ENCODE results near the gene STEAP3. TPM values are rescaled to one million over a fixed set of nuclear protein-coding genes. Genes with fewer than 3 reads are reported as not detected.

Gene STEAP3
- total RNA-seq, 1 experiment from 2014 or later: 32.3 TPM

DNA sequence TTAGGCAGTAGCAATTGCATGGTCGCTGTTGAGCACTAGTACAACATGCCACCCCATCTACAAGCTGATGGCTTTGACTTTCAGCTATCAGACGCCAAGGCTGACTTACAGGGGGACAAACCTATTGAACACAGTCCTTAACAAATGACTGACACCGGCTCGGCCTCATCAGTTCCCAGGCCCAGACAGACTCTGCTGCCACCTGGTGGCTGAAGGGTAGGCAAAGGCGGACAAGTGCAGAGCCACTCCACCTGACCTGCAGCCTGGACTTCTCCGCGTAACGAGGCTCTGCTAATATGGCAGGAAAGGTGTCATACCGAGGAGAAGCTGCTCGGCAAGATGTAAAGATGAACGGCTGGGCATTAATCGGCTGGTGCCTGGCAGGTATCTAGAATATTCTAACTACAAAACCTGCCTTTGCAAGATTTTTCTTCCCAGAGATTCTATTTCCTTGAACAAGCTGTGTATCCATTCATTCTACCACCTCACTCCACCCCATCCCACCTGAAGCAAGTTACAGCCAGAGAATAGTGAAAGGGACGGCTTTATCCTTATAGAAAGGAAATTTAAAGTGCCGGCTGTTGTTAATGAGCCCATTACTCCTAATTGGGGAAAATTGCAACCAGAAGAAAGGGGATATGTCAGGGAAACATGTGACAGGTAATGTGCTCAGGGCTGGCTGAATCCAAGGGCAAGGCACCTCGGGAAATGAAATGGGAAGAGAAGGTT lies 67.4 kb downstream of the STEAP3 start:
- Histone ChIP-seq H2AFZ (ENCODE audit: low read depth, low read length, poor library complexity, severe bottlenecking) (no peak overlapping the region), H3K9me2 (ENCODE audit: insufficient read depth) (no peaks in the 10 kb centered on the region), H3K36me3 (ENCODE audit: control insufficient read depth in 1 of 2, insufficient read depth in 2 of 2, low read length in 2 of 2) (no peaks in the 10 kb centered on the region), H3K4me3 (replicated peaks in 1 of 2; ENCODE audit: low read depth in 1 of 2, low read length in 2 of 2) (no peak overlapping the region), H3K9ac (ENCODE audit: low read length) (no peak overlapping the region), H3K9me3 (ENCODE audit: control insufficient read depth in 1 of 2, insufficient read depth in 1 of 2, low read depth in 1 of 2, low read length in 2 of 2) (no peaks in the 10 kb centered on the region), H3K79me2 (ENCODE audit: insufficient read depth, low read length) (no peaks in the 10 kb centered on the region), H3K27me3 (ENCODE audit: insufficient read depth, low read length) (no peaks in the 10 kb centered on the region), H3K4me2 (ENCODE audit: low read length) (peak overlapping the region; percentile 37), H3K27ac (ENCODE audit: low read depth, low read length) (no peak overlapping the region), H4K20me1 (ENCODE audit: insufficient read depth) (no peaks in the 10 kb centered on the region), H3K4me1 (ENCODE audit: control insufficient read depth in 1 of 2, insufficient read depth in 2 of 2, low read length in 2 of 2) (peaks cover 0 to 9% of the 10 kb centered on the region in 2 experiments; a peak in 1 of 4 replicates)
- ChIA-PET POLR2A (no interaction called here), RAD21 (ENCODE audit: low non-redundant PET in 1 of 2, low total read pairs in 2 of 2, uncharacterized antibody in 2 of 2, unreplicated experiment in 2 of 2) (interaction anchor here (0.7 to 1.5 kb wide), 3 partner anchors 57 to 82 kb away, joined by 3 to 6 read pairs (median 4); partner anchors contain the start of gene STEAP3 (in 1 of the 2)), CTCF (interaction anchor here (0.6 to 2.5 kb wide), 16 partner anchors 9 to 409 kb away, joined by 3 to 12 read pairs (median 4); no protein-coding TSS in a partner anchor)
- BruUV-seq (replicated peaks): no TSS peak
- DNase-seq (ENCODE audit: low read depth, low spot score) (peak; percentile 69), ATAC-seq (peak; percentile 100)
- TF ChIP-seq ZFX (IDR thresholded peaks at IDR 0.05): no peak
- TF ChIP-seq, protein P1, sequence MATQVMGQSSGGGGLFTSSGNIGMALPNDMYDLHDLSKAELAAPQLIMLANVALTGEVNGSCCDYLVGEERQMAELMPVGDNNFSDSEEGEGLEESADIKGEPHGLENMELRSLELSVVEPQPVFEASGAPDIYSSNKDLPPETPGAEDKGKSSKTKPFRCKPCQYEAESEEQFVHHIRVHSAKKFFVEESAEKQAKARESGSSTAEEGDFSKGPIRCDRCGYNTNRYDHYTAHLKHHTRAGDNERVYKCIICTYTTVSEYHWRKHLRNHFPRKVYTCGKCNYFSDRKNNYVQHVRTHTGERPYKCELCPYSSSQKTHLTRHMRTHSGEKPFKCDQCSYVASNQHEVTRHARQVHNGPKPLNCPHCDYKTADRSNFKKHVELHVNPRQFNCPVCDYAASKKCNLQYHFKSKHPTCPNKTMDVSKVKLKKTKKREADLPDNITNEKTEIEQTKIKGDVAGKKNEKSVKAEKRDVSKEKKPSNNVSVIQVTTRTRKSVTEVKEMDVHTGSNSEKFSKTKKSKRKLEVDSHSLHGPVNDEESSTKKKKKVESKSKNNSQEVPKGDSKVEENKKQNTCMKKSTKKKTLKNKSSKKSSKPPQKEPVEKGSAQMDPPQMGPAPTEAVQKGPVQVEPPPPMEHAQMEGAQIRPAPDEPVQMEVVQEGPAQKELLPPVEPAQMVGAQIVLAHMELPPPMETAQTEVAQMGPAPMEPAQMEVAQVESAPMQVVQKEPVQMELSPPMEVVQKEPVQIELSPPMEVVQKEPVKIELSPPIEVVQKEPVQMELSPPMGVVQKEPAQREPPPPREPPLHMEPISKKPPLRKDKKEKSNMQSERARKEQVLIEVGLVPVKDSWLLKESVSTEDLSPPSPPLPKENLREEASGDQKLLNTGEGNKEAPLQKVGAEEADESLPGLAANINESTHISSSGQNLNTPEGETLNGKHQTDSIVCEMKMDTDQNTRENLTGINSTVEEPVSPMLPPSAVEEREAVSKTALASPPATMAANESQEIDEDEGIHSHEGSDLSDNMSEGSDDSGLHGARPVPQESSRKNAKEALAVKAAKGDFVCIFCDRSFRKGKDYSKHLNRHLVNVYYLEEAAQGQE (IDR thresholded peaks at IDR 0.05; ENCODE audit: low read depth): no peak
- peak; percentile 98 for TF ChIP-seq RAD21 (IDR thresholded peaks at IDR 0.05; ENCODE audit: low read depth)
- no peak for TF ChIP-seq TCF7L2 (IDR thresholded peaks at IDR 0.05; ENCODE audit: borderline replicate concordance, extremely low read depth, insufficient read depth, insufficient read length)
- no peak for TF ChIP-seq ZNF274 (IDR thresholded peaks at IDR 0.05; ENCODE audit: low read depth, low read length)
- TF ChIP-seq ELF1 (IDR thresholded peaks at IDR 0.05; ENCODE audit: borderline replicate concordance, low read depth): no peak
- TF ChIP-seq, protein P2, sequence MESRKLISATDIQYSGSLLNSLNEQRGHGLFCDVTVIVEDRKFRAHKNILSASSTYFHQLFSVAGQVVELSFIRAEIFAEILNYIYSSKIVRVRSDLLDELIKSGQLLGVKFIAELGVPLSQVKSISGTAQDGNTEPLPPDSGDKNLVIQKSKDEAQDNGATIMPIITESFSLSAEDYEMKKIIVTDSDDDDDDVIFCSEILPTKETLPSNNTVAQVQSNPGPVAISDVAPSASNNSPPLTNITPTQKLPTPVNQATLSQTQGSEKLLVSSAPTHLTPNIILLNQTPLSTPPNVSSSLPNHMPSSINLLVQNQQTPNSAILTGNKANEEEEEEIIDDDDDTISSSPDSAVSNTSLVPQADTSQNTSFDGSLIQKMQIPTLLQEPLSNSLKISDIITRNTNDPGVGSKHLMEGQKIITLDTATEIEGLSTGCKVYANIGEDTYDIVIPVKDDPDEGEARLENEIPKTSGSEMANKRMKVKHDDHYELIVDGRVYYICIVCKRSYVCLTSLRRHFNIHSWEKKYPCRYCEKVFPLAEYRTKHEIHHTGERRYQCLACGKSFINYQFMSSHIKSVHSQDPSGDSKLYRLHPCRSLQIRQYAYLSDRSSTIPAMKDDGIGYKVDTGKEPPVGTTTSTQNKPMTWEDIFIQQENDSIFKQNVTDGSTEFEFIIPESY (IDR thresholded peaks at IDR 0.05; ENCODE audit: extremely low read depth, insufficient replicate concordance, low read length): no peak
- no peak for TF ChIP-seq POLR2A (IDR thresholded peaks at IDR 0.05; ENCODE audit: borderline replicate concordance, extremely low read depth, insufficient read depth, insufficient read length)
- peak; percentile 39 for TF ChIP-seq YY1 (IDR thresholded peaks at IDR 0.05; ENCODE audit: extremely low read depth, insufficient replicate concordance, low read depth, low read length)
- TF ChIP-seq FOSL1 (IDR thresholded peaks at IDR 0.05; ENCODE audit: low read depth): no peak
- peak; percentile 49; the same call in 1 of the 2 replicates for TF ChIP-seq CBX3 (IDR thresholded peaks at IDR 0.05; ENCODE audit: low read depth)
- TF ChIP-seq, protein P3, sequence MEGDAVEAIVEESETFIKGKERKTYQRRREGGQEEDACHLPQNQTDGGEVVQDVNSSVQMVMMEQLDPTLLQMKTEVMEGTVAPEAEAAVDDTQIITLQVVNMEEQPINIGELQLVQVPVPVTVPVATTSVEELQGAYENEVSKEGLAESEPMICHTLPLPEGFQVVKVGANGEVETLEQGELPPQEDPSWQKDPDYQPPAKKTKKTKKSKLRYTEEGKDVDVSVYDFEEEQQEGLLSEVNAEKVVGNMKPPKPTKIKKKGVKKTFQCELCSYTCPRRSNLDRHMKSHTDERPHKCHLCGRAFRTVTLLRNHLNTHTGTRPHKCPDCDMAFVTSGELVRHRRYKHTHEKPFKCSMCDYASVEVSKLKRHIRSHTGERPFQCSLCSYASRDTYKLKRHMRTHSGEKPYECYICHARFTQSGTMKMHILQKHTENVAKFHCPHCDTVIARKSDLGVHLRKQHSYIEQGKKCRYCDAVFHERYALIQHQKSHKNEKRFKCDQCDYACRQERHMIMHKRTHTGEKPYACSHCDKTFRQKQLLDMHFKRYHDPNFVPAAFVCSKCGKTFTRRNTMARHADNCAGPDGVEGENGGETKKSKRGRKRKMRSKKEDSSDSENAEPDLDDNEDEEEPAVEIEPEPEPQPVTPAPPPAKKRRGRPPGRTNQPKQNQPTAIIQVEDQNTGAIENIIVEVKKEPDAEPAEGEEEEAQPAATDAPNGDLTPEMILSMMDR (IDR thresholded peaks at IDR 0.05 in 2 of 3, conservative IDR thresholded peaks at IDR 0.05 in 1 of 3; ENCODE audit: borderline replicate concordance in 1 of 3, insufficient read depth in 1 of 3, low read depth in 2 of 3, low read length in 2 of 3): peak; percentile 91 to 97 (median 92)
- no peak for TF ChIP-seq EZH2phosphoT487 (IDR thresholded peaks at IDR 0.05; ENCODE audit: borderline replicate concordance)
- intact Hi-C loops (cut with micrococcal nuclease): loop anchor here (1.0 to 10.0 kb wide), 6 partner anchors 57 to 409 kb away; no protein-coding TSS in a partner anchor

Measured in HCT116 (cell line).